HL-60 (cell line): ENCODE measurements around the gene PGLYRP2.

Source experiments
- DNase-seq, 2 experiments: peaks; one replicate each; pipeline ENCODE4 v3.0.0-alpha.2; 2010 to 2020; ENCODE audit warnings: low read depth in 1 of 2, low spot score in 1 of 2
- H3K27ac ChIP-seq: fragments of 250-450 bp; sonication (Bioruptor Pico); replicated peaks from 2 replicates; pipeline ENCODE4 v1.5.1; 2020; ENCODE audit warnings: mild to moderate bottlenecking, moderate library complexity
- H3K27me3 ChIP-seq: fragments of 250-450 bp; sonication (Bioruptor Pico); 2 replicates; pipeline ENCODE4 v1.5.1; 2021; ENCODE audit warnings: mild to moderate bottlenecking, moderate library complexity; ENCODE audit not compliant: insufficient read depth, poor library complexity, severe bottlenecking
- H3K4me3 ChIP-seq: replicated peaks from 2 replicates; pipeline ENCODE4 v1.5.1; 2011; ENCODE audit warnings: mild to moderate bottlenecking, control low read depth, low read length; ENCODE audit not compliant: insufficient read depth
- GABPA ChIP-seq: IDR thresholded peaks from 2 replicates; pipeline ENCODE4 v1.6.1; 2012; ENCODE audit warnings: low read depth
- POLR2AphosphoS5 ChIP-seq: IDR thresholded peaks from 2 replicates; pipeline ENCODE4 v1.6.1; 2012; ENCODE audit warnings: low read depth
- REST ChIP-seq: IDR thresholded peaks from 2 replicates; pipeline ENCODE4 v1.6.1; 2012; ENCODE audit warnings: low read depth; ENCODE audit not compliant: insufficient replicate concordance
- SPI1 ChIP-seq: IDR thresholded peaks from 2 replicates; pipeline ENCODE4 v1.6.1; 2012; ENCODE audit warnings: low read depth, mild to moderate bottlenecking, borderline replicate concordance
- long read RNA-seq: library from polyadenylated mRNA; unstranded; transcript quantifications from one replicate; pipeline ENCODE4 v2.0.0, GENCODE V29; 2020
- TF ChIP-seq, protein P1 (sequence below): IDR thresholded peaks from one replicate; pipeline ENCODE4 v1.5.1; 2011; ENCODE audit warnings: low read length, control low read depth, inconsistent platforms; ENCODE audit not compliant: insufficient read depth

Gene PGLYRP2, protein sequence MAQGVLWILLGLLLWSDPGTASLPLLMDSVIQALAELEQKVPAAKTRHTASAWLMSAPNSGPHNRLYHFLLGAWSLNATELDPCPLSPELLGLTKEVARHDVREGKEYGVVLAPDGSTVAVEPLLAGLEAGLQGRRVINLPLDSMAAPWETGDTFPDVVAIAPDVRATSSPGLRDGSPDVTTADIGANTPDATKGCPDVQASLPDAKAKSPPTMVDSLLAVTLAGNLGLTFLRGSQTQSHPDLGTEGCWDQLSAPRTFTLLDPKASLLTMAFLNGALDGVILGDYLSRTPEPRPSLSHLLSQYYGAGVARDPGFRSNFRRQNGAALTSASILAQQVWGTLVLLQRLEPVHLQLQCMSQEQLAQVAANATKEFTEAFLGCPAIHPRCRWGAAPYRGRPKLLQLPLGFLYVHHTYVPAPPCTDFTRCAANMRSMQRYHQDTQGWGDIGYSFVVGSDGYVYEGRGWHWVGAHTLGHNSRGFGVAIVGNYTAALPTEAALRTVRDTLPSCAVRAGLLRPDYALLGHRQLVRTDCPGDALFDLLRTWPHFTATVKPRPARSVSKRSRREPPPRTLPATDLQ
- long read RNA-seq = 0 reads

DNA sequence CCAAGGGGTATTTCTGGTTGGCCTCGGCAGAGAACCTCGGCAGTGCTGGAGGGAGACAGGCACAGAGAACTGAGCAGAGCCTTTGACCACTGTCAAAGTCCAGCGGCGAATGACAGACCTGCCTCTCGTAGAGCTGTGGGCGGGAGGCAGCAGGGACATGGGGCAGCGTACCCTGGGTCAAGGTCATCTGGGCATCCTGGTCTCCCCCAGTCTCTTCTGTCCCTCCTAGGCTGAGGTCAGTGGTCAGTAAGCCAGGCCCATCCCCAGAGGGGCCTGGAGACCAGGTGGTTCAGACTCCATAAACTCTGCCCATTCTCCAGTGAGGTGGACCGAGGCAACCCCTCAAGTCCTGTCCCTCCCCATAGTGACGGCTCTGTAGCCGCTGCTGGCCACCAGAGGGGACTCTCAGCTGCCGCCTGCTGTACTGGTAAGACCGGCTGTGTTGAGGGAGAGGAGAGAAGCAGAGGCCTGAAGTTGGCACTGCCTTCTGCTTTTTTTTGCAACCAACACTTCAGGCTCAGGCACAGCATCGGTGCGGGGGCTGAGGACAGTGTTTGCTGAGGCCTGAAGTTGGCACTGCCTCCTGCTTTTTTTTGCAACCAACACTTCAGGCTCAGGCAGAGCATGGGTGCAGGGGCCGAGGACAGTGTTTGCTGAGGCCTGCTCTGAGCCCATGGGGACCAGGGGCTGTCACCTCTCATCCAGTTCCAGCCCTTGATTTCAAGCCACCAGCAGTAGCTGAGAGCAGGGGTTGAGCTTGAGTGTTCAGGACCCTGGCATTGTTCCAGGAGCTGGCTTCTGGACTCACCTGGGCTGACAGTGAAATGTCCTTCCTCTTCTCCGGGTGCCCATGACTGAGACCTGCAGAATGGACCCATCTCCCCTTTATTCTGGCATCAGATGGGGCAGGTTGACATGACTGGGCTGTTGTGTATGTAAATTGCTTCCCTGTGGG lies at the start of gene PGLYRP2:
TSS of gene PGLYRP2 (minus strand) at position 111 of the 955 bp plus-strand sequence. CDS start 130 bp downstream, outside the sequence.
- Histone ChIP-seq H3K27ac (no peak within 1 kb of the TSS), H3K4me3 (no peak within 1 kb of the TSS), H3K27me3 (no peaks in the 10 kb centered on the region)
- TF ChIP-seq GABPA = no peak
- TF ChIP-seq, protein P1, sequence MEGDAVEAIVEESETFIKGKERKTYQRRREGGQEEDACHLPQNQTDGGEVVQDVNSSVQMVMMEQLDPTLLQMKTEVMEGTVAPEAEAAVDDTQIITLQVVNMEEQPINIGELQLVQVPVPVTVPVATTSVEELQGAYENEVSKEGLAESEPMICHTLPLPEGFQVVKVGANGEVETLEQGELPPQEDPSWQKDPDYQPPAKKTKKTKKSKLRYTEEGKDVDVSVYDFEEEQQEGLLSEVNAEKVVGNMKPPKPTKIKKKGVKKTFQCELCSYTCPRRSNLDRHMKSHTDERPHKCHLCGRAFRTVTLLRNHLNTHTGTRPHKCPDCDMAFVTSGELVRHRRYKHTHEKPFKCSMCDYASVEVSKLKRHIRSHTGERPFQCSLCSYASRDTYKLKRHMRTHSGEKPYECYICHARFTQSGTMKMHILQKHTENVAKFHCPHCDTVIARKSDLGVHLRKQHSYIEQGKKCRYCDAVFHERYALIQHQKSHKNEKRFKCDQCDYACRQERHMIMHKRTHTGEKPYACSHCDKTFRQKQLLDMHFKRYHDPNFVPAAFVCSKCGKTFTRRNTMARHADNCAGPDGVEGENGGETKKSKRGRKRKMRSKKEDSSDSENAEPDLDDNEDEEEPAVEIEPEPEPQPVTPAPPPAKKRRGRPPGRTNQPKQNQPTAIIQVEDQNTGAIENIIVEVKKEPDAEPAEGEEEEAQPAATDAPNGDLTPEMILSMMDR = peak; percentile 36
- TF ChIP-seq REST = no peak
- peak; percentile 55; the same call in 1 of the 2 replicates for TF ChIP-seq SPI1
- DNase-seq = peak in 1 of 2 experiments; percentile 63

DNA sequence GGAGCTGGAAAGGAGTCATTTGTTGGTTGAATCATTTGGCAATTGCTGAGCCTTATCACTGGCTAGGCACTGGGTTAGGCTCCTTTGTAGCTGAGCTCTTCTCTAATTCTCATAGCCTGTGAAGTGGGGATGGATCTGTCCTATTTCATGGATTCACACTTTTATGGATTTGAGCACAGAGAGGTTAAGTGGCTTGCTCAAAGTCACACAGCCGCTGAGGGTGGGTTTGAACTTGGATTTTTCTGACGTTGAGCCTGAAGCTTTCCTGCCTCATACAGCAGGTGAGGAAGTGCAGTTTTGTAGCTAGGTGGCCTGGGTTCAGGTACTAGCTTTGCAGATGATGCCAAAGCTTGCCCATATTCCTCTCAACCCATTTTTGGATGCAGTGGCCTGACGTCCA lies 48.4 kb upstream of the PGLYRP2 start:
- no peak for TF ChIP-seq REST
- TF ChIP-seq, protein P1 = no peak
- TF ChIP-seq GABPA = no peak
- TF ChIP-seq POLR2AphosphoS5 = no peak
- TF ChIP-seq SPI1 = no peak
- DNase-seq = no peak
- H3K4me3 ChIP-seq = no peak overlapping the region
- peaks cover 5% of the 10 kb centered on the region for H3K27me3 ChIP-seq
- no peak overlapping the region for H3K27ac ChIP-seq

DNA sequence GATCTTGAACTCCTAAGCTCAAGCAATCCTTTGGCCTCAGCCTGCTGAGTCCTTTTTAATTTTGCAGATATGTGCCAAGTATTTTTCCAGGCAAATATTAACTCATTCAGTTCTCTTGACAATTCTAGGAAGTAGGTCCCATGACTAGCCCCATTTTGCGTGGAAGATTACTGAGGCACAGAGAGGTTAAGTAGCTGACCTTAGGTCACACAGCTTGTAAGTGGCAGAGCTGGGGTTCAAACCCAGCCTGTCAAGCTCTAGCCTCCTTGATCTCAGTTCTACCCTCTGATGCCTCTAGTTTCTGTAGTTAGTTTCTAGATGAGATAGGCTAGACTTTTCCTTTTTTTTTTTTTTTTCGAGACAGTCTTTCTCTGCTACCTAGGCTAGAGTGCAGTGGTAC lies 47.1 kb upstream of the PGLYRP2 start:
- no peak overlapping the region for H3K4me3 ChIP-seq
- TF ChIP-seq GABPA (no peak), REST (no peak), POLR2AphosphoS5 (no peak), SPI1 (no peak)
- TF ChIP-seq, protein P1 = no peak

More for the DNA sequence above, 47.1 kb upstream of the PGLYRP2 start:
- no peak for DNase-seq
- Histone ChIP-seq H3K27me3 (peaks cover 5% of the 10 kb centered on the region), H3K27ac (no peak overlapping the region)
